K562 (cell line): ENCODE data around the gene TRAPPC2B. TPM values are rescaled to one million over a fixed set of nuclear protein-coding genes. Genes with fewer than 3 reads are reported as not detected.
A peak's percentile ranks its signal among the peaks of the same experiment; 100 is the strongest.

ENCODE experiments used
- ATF7 ChIP-seq: fragments of 450-650 bp; IDR thresholded peaks from 2 replicates; pipeline ENCODE4 v1.7.1; 2014; ENCODE audit warnings: mild to moderate bottlenecking, moderate library complexity
- C11orf30 ChIP-seq: fragments of 450-650 bp; IDR thresholded peaks from 2 replicates; pipeline ENCODE4 v1.6.1; 2016; ENCODE audit warnings: low read depth, mild to moderate bottlenecking
- CBX2 ChIP-seq: fragments of 200-600 bp; sonication (generic); IDR thresholded peaks from one replicate; pipeline ENCODE4 v1.6.1; 2012; ENCODE audit warnings: mild to moderate bottlenecking, low read length, inconsistent platforms; ENCODE audit not compliant: insufficient read depth, poor library complexity, severe bottlenecking
- GABPB2 ChIP-seq: fragments of 250-450 bp; sonication (Bioruptor Pico); conservative IDR thresholded peaks from 2 replicates; pipeline ENCODE4 v1.5.1; 2021; ENCODE audit warnings: mild to moderate bottlenecking
- HDAC3 ChIP-seq: fragments of 450-650 bp; IDR thresholded peaks from 2 replicates; pipeline ENCODE4 v1.6.1; 2018; ENCODE audit warnings: borderline replicate concordance, mild to moderate bottlenecking, moderate library complexity; ENCODE audit not compliant: partially characterized antibody
- KDM2B ChIP-seq: fragments of 250-450 bp; sonication (Bioruptor Pico); IDR thresholded peaks from 2 replicates; pipeline ENCODE4 v1.8.0; 2021; ENCODE audit warnings: mild to moderate bottlenecking, moderate library complexity
- KLF16 ChIP-seq: IDR thresholded peaks from 2 replicates; pipeline ENCODE4 v1.6.1; 2016; ENCODE audit warnings: antibody characterized with exemption
- MAFG ChIP-seq: fragments of 450-650 bp; conservative IDR thresholded peaks from 2 replicates; pipeline ENCODE4 v1.6.1; 2016; ENCODE audit warnings: missing genetic modification characterization, missing compliant biosample characterization
- POLR2B ChIP-seq: fragments of 450-650 bp; IDR thresholded peaks from 2 replicates; pipeline ENCODE4 v1.6.1; 2018; ENCODE audit warnings: low read depth; ENCODE audit not compliant: partially characterized antibody
- POLR2H ChIP-seq: IDR thresholded peaks from 2 replicates; pipeline ENCODE4 v1.6.1; 2016; ENCODE audit warnings: missing genetic modification characterization, low read depth, mild to moderate bottlenecking, control low read depth, missing compliant biosample characterization, moderate library complexity
- SAP30 ChIP-seq: fragments of 200-600 bp; sonication (generic); IDR thresholded peaks from 2 replicates; pipeline ENCODE4 v1.6.1; 2012; ENCODE audit warnings: borderline replicate concordance, low read depth, mild to moderate bottlenecking, moderate library complexity, low read length, control low read depth, inconsistent platforms; ENCODE audit not compliant: insufficient read depth, poor library complexity, severe bottlenecking
- SUPT5H ChIP-seq: fragments of 450-650 bp; IDR thresholded peaks from 2 replicates; pipeline ENCODE4 v1.6.1; 2016
- TAF15 ChIP-seq: fragments of 200-400 bp; formaldehyde crosslinking; IDR thresholded peaks from 2 replicates; pipeline ENCODE4 v1.6.1; 2017; ENCODE audit warnings: mild to moderate bottlenecking, low read depth, low read length, moderate library complexity
- ZNF23 ChIP-seq: fragments of 250-450 bp; sonication (Bioruptor Pico); IDR thresholded peaks from 2 replicates; pipeline ENCODE4 v1.4.0; 2020; ENCODE audit warnings: mild to moderate bottlenecking
- polyA plus RNA-seq, 8 experiments: library from polyadenylated mRNA; depleted of rRNA in 4 of 8; stranded (reverse) in 5 of 8; unstranded in 3 of 8; fragments of >200 nt; fragmentation: Nextera tagmentation in 2 of 8; fragmentation: Illumina TruSeq in 1 of 8; extraction: Ambion mirVana in 2 of 8; extraction: Trizol in 1 of 8; gene quantifications; 2 replicates each; pipeline versions ENCODE4 v1.2.1 to v1.2.3, GENCODE V29; 2011 to 2014; ENCODE audit warnings: inconsistent platforms in 1 of 8, missing spikeins in 1 of 8
- total RNA-seq, 7 experiments: library from RNA; depleted of rRNA in 6 of 7; stranded (reverse); fragments of >200 nt in 6 of 7; fragmentation: Illumina TruSeq in 2 of 7; extraction: Trizol in 2 of 7; gene quantifications; 2 replicates each; pipeline versions ENCODE4 v1.2.1 to v1.2.3, GENCODE V29; 2011 to 2021; ENCODE audit warnings: low replicate concordance in 1 of 7
- TF ChIP-seq, protein P1 (sequence below): sonication (generic); formaldehyde crosslinking; IDR thresholded peaks from 2 replicates; pipeline ENCODE4 v1.8.1; 2023; ENCODE audit warnings: missing genetic modification reagents, mild to moderate bottlenecking, borderline replicate concordance
- TF ChIP-seq, protein P2 (sequence below): fragments of 450-650 bp; IDR thresholded peaks from 2 replicates; pipeline ENCODE4 v1.6.1; 2016; ENCODE audit warnings: antibody characterized with exemption
- TF ChIP-seq, protein P3 (sequence below), 2 experiments: fragments of 450-650 bp; IDR thresholded peaks; 2 replicates each; pipeline ENCODE4 v1.6.1; 2018; ENCODE audit warnings: mild to moderate bottlenecking in 2 of 2, low read depth in 1 of 2; ENCODE audit not compliant: partially characterized antibody in 2 of 2

Gene TRAPPC2B
- total and polyA plus RNA-seq, 9 of the 15 experiments (the other 6 are each of a cell fraction or from before 2014, with no cell fraction given) = 2.2 to 20.4 (median 4.6) TPM

DNA sequence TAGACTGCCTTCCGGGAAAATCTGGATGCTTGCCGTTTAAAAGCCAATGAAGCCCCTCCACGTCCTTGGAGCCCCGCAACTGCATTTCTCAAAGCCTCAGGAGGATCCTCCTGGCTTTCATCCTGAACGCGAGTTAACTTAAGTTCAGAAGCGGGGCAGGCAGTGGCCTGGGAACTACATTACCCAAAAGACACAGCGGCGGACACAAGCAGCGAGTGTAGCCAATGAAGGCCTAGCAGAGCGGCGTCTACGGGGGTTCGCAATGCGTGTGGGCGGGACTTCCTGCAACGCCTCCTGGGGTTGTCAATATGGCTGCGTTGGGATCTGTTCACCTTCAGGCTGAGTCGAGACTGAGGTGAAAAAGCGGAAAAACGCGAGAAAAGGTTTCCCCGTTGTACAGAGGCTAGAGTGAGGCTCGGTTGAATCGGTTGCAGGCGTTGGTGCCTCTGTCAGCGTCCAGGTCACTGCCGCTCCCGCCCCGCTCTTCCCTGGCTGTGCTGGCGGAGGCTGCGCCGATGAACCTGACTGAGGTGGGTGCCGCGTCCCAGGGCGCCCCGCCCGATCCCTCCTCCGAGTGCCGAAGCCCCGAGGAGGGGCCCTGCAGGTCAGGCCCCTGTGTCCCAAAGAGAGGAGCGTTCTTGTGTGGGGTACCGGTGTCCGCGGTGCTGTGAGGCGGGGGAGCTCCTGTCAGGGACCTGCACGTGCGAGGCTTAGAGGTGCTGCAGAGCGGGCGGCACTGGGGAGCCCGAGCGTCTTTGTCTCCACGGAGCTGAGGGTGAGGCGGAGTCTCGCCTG, 47.7 kb downstream of the TRAPPC2B start, which contains the start of gene ZNF17 (continued):
- TF ChIP-seq ATF7 (peak; percentile 45; the same call in 1 of the 2 replicates), ZNF23 (CRISPR knock-in tag) (no peak), TAF15 (no peak), HDAC3 (no peak), SUPT5H (peak; percentile 74), MAFG (tag) (no peak), C11orf30 (peak; percentile 97), POLR2H (no peak), CBX2 (no peak), KDM2B (CRISPR knock-in tag) (no peak), KLF16 (no peak), POLR2B (peak; percentile 65), GABPB2 (CRISPR knock-in tag) (no peak), SAP30 (peak; percentile 77)
- TF ChIP-seq, protein P1, sequence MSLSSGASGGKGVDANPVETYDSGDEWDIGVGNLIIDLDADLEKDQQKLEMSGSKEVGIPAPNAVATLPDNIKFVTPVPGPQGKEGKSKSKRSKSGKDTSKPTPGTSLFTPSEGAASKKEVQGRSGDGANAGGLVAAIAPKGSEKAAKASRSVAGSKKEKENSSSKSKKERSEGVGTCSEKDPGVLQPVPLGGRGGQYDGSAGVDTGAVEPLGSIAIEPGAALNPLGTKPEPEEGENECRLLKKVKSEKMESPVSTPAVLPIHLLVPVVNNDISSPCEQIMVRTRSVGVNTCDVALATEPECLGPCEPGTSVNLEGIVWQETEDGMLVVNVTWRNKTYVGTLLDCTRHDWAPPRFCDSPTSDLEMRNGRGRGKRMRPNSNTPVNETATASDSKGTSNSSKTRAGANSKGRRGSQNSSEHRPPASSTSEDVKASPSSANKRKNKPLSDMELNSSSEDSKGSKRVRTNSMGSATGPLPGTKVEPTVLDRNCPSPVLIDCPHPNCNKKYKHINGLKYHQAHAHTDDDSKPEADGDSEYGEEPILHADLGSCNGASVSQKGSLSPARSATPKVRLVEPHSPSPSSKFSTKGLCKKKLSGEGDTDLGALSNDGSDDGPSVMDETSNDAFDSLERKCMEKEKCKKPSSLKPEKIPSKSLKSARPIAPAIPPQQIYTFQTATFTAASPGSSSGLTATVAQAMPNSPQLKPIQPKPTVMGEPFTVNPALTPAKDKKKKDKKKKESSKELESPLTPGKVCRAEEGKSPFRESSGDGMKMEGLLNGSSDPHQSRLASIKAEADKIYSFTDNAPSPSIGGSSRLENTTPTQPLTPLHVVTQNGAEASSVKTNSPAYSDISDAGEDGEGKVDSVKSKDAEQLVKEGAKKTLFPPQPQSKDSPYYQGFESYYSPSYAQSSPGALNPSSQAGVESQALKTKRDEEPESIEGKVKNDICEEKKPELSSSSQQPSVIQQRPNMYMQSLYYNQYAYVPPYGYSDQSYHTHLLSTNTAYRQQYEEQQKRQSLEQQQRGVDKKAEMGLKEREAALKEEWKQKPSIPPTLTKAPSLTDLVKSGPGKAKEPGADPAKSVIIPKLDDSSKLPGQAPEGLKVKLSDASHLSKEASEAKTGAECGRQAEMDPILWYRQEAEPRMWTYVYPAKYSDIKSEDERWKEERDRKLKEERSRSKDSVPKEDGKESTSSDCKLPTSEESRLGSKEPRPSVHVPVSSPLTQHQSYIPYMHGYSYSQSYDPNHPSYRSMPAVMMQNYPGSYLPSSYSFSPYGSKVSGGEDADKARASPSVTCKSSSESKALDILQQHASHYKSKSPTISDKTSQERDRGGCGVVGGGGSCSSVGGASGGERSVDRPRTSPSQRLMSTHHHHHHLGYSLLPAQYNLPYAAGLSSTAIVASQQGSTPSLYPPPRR (CRISPR knock-in tag) = no peak
- TF ChIP-seq, protein P2, sequence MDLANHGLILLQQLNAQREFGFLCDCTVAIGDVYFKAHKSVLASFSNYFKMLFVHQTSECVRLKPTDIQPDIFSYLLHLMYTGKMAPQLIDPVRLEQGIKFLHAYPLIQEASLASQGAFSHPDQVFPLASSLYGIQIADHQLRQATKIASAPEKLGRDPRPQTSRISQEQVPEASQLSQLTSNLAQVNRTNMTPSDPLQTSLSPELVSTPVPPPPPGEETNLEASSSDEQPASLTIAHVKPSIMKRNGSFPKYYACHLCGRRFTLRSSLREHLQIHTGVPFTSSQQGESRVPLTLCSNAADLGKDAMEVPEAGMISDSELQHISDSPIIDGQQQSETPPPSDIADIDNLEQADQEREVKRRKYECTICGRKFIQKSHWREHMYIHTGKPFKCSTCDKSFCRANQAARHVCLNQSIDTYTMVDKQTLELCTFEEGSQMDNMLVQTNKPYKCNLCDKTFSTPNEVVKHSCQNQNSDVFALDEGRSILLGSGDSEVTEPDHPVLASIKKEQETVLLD = peak; percentile 86
- TF ChIP-seq, protein P3, sequence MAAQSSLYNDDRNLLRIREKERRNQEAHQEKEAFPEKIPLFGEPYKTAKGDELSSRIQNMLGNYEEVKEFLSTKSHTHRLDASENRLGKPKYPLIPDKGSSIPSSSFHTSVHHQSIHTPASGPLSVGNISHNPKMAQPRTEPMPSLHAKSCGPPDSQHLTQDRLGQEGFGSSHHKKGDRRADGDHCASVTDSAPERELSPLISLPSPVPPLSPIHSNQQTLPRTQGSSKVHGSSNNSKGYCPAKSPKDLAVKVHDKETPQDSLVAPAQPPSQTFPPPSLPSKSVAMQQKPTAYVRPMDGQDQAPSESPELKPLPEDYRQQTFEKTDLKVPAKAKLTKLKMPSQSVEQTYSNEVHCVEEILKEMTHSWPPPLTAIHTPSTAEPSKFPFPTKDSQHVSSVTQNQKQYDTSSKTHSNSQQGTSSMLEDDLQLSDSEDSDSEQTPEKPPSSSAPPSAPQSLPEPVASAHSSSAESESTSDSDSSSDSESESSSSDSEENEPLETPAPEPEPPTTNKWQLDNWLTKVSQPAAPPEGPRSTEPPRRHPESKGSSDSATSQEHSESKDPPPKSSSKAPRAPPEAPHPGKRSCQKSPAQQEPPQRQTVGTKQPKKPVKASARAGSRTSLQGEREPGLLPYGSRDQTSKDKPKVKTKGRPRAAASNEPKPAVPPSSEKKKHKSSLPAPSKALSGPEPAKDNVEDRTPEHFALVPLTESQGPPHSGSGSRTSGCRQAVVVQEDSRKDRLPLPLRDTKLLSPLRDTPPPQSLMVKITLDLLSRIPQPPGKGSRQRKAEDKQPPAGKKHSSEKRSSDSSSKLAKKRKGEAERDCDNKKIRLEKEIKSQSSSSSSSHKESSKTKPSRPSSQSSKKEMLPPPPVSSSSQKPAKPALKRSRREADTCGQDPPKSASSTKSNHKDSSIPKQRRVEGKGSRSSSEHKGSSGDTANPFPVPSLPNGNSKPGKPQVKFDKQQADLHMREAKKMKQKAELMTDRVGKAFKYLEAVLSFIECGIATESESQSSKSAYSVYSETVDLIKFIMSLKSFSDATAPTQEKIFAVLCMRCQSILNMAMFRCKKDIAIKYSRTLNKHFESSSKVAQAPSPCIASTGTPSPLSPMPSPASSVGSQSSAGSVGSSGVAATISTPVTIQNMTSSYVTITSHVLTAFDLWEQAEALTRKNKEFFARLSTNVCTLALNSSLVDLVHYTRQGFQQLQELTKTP (IDR thresholded peaks at IDR 0.05; ENCODE audit: low read depth in 1 of 2, partially characterized antibody in 2 of 2) = peak in 1 of 2 experiments; percentile 91
